Measurements from ENCODE around the gene ZNF93. TPM values are rescaled to one million over a fixed set of nuclear protein-coding genes. Genes with fewer than 3 reads are reported as not detected.
"Not testable (repeated sequence)": the region's sequence is repeated elsewhere in the genome, so short reads cannot be mapped to it uniquely, and the experiment has no call there.

Gene ZNF93
- polyA plus RNA-seq, 3 donors: 2.4 to 4.6 (median 2.8) TPM

GRCh38 chr19:19914596-19914995, 13.8 kb downstream of the ZNF93 start:
- H3K27me3 Mint-ChIP-seq (ENCODE audit: low read depth in 3 of 3): no peaks in the 10 kb centered on the region
- H3K9ac ChIP-seq (ENCODE audit: insufficient read depth, low read length, poor library complexity, severe bottlenecking): no peak overlapping the region
- H3K4me2 ChIP-seq (replicated peaks; ENCODE audit: extremely low read depth, low read length, poor library complexity, severe bottlenecking): no peak overlapping the region
- peaks cover 12% of the 10 kb centered on the region for H3K79me2 ChIP-seq (ENCODE audit: insufficient read depth, low read length)
- H3K4me1 ChIP-seq (ENCODE audit: control insufficient read depth in 1 of 2, insufficient read depth in 2 of 2, low read length in 2 of 2): no peaks in the 10 kb centered on the region
- no peak overlapping the region for H2AFZ ChIP-seq (ENCODE audit: insufficient read depth, low read depth, low read length, poor library complexity, severe bottlenecking)
- H3K36me3 ChIP-seq (replicated peaks in 1 of 2; ENCODE audit: control insufficient read depth in 1 of 2, insufficient read depth in 2 of 2, low read length in 2 of 2): peaks cover 11 to 66% of the 10 kb centered on the region in 2 donors
- H3K9me3 ChIP-seq (replicated peaks in 1 of 2; ENCODE audit: control insufficient read depth in 1 of 2, insufficient read depth in 1 of 2, low read length in 2 of 2): peaks cover 30 to 73% of the 10 kb centered on the region in 2 donors
- WGBS (ENCODE audit: insufficient coverage): no CpG with 5 or more reads among the region's 3 CpGs
- no peak overlapping the region for H3K4me3 ChIP-seq (replicated peaks in 1 of 3; ENCODE audit: low read depth in 2 of 3, low read length in 3 of 3)
- TF ChIP-seq CTCF (IDR thresholded peaks at IDR 0.05): no peak
- H3K4me1 Mint-ChIP-seq: no peaks in the 10 kb centered on the region
- H4K20me1 ChIP-seq (ENCODE audit: insufficient read depth, low read length): no peaks in the 10 kb centered on the region
- no peak overlapping the region for H3K4me3 Mint-ChIP-seq
- no peak overlapping the region for H3K27ac Mint-ChIP-seq
- no peak for DNase-seq
- no peaks in the 10 kb centered on the region for H3K27me3 ChIP-seq (ENCODE audit: control insufficient read depth in 2 of 2, insufficient read depth in 2 of 2, low read length in 2 of 2)
- H3K36me3 Mint-ChIP-seq: peaks cover 57 to 69% of the 10 kb centered on the region in 2 donors
- no peak overlapping the region for H3K27ac ChIP-seq (ENCODE audit: low read depth in 1 of 2, low read length in 2 of 2)
- H3K9me3 Mint-ChIP-seq: peaks cover 15 to 82% (median 67%) of the 10 kb centered on the region in 7 donors
- intact Hi-C loops (cut with micrococcal nuclease): no loop called here

- Histone ChIP-seq H3K36me3 (replicated peaks in 1 of 2; ENCODE audit: control insufficient read depth in 1 of 2, insufficient read depth in 2 of 2, low read length in 2 of 2) (peaks cover 30 to 80% of the 10 kb centered on the region in 2 donors), H3K9me3 (replicated peaks in 1 of 2; ENCODE audit: control insufficient read depth in 1 of 2, insufficient read depth in 1 of 2, low read length in 2 of 2) (peaks cover 56 to 94% of the 10 kb centered on the region in 2 donors)
- H3K27ac Mint-ChIP-seq; H3K4me3 ChIP-seq (replicated peaks in 1 of 3; ENCODE audit: low read depth in 2 of 3, low read length in 3 of 3); H3K4me1 ChIP-seq (ENCODE audit: control insufficient read depth in 1 of 2, insufficient read depth in 2 of 2, low read length in 2 of 2); H3K27me3 Mint-ChIP-seq (ENCODE audit: low read depth in 3 of 3); H3K4me2 ChIP-seq (replicated peaks; ENCODE audit: extremely low read depth, low read length, poor library complexity, severe bottlenecking); intact Hi-C loops (cut with micrococcal nuclease); DNase-seq; H3K27ac ChIP-seq (ENCODE audit: low read depth in 1 of 2, low read length in 2 of 2); H3K27me3 ChIP-seq (ENCODE audit: control insufficient read depth in 2 of 2, insufficient read depth in 2 of 2, low read length in 2 of 2); H3K9ac ChIP-seq (ENCODE audit: insufficient read depth, low read length, poor library complexity, severe bottlenecking); H3K4me3 Mint-ChIP-seq; H4K20me1 ChIP-seq (ENCODE audit: insufficient read depth, low read length); H2AFZ ChIP-seq (ENCODE audit: insufficient read depth, low read depth, low read length, poor library complexity, severe bottlenecking); H3K4me1 Mint-ChIP-seq; H3K79me2 ChIP-seq (ENCODE audit: insufficient read depth, low read length): not testable (repeated sequence)
- WGBS (ENCODE audit: insufficient coverage): 98% methylated on average over 5 of the region's 7 CpGs
- Mint-ChIP-seq H3K36me3 (peaks cover 54 to 71% of the 10 kb centered on the region in 2 donors), H3K9me3 (peaks cover 39 to 90% (median 78%) of the 10 kb centered on the region in 7 donors)
These were observed 29.7 kb downstream of the ZNF93 start for GRCh38 chr19:19930417-19930816.

DNA sequence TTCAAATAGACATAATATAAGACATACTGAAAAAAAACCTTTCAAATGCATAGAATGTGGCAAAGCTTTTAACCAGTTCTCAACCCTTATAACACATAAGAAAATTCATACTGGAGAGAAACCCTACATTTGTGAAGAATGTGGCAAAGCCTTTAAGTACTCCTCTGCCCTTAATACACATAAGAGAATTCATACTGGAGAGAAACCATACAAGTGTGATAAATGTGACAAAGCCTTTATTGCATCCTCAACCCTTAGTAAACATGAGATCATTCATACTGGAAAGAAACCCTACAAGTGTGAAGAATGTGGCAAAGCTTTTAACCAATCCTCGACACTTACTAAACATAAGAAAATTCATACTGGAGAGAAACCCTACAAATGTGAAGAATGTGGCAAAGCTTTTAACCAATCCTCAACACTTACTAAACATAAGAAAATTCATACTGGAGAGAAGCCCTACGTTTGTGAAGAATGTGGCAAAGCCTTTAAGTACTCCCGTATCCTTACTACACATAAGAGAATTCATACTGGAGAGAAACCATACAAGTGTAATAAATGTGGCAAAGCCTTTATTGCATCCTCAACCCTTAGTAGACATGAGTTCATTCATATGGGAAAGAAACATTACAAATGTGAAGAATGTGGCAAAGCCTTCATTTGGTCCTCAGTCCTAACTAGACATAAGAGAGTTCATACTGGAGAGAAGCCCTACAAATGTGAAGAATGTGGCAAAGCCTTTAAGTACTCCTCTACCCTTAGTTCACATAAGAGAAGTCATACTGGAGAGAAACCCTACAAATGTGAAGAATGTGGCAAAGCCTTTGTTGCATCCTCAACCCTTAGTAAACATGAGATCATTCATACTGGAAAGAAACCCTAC, 32.9 kb downstream of the ZNF93 start:
- H3K4me1 ChIP-seq (ENCODE audit: control insufficient read depth in 1 of 2, insufficient read depth in 2 of 2, low read length in 2 of 2); H3K9ac ChIP-seq (ENCODE audit: insufficient read depth, low read length, poor library complexity, severe bottlenecking); H3K4me1 Mint-ChIP-seq; H2AFZ ChIP-seq (ENCODE audit: insufficient read depth, low read depth, low read length, poor library complexity, severe bottlenecking); H3K27me3 ChIP-seq (ENCODE audit: control insufficient read depth in 2 of 2, insufficient read depth in 2 of 2, low read length in 2 of 2); H3K27me3 Mint-ChIP-seq (ENCODE audit: low read depth in 3 of 3); H3K4me3 Mint-ChIP-seq; H4K20me1 ChIP-seq (ENCODE audit: insufficient read depth, low read length); DNase-seq; H3K79me2 ChIP-seq (ENCODE audit: insufficient read depth, low read length); H3K4me2 ChIP-seq (replicated peaks; ENCODE audit: extremely low read depth, low read length, poor library complexity, severe bottlenecking); H3K27ac ChIP-seq (ENCODE audit: low read depth in 1 of 2, low read length in 2 of 2); intact Hi-C loops (cut with micrococcal nuclease); H3K27ac Mint-ChIP-seq: not testable (repeated sequence)
- H3K9me3 Mint-ChIP-seq: peaks cover 42 to 94% (median 82%) of the 10 kb centered on the region in 7 donors
- H3K4me3 ChIP-seq (replicated peaks in 1 of 3; ENCODE audit: low read depth in 2 of 3, low read length in 3 of 3): peak overlapping the region in 1 of 3 experiments; percentile 50
- H3K36me3 Mint-ChIP-seq: peaks cover 30 to 43% of the 10 kb centered on the region in 2 donors
- WGBS (ENCODE audit: insufficient coverage): no CpG with 5 or more reads among the region's 3 CpGs
- H3K36me3 ChIP-seq (replicated peaks in 1 of 2; ENCODE audit: control insufficient read depth in 1 of 2, insufficient read depth in 2 of 2, low read length in 2 of 2): peaks cover 13 to 50% of the 10 kb centered on the region in 2 donors
- H3K9me3 ChIP-seq (replicated peaks in 1 of 2; ENCODE audit: control insufficient read depth in 1 of 2, insufficient read depth in 1 of 2, low read length in 2 of 2): peaks cover 52 to 95% of the 10 kb centered on the region in 2 donors

Data from CD14-positive monocyte (primary cell).